K562 (cell line): Measurements from ENCODE around the gene DLGAP1. TPM values are rescaled to one million over a fixed set of nuclear protein-coding genes. Genes with fewer than 3 reads are reported as not detected.

Experiments used
- ADNP ChIP-seq: fragments of 200-800 bp; sonication (Bioruptor generic); IDR thresholded peaks from 2 replicates; pipeline ENCODE4 v1.6.1; 2016; ENCODE audit warnings: missing genetic modification characterization, missing compliant biosample characterization
- CHD4 ChIP-seq: fragments of 200-600 bp; sonication (generic); IDR thresholded peaks from 3 replicates; pipeline ENCODE4 v1.6.1; 2012; ENCODE audit warnings: low read depth, mild to moderate bottlenecking, mixed read lengths, low read length, inconsistent platforms; ENCODE audit not compliant: insufficient read depth, insufficient replicate concordance, poor library complexity, severe bottlenecking
- COPS2 ChIP-seq: fragments of 450-650 bp; conservative IDR thresholded peaks from 2 replicates; pipeline ENCODE4 v1.6.1; 2016; ENCODE audit warnings: mild to moderate bottlenecking, moderate library complexity
- EP400 ChIP-seq: fragments of 450-650 bp; IDR thresholded peaks from 2 replicates; pipeline ENCODE4 v1.6.1; 2017; ENCODE audit warnings: antibody characterized with exemption, mild to moderate bottlenecking, moderate library complexity
- GTF3C2 ChIP-seq: IDR thresholded peaks from 3 replicates; pipeline ENCODE4 v1.6.1; 2011; ENCODE audit warnings: borderline replicate concordance, mild to moderate bottlenecking, moderate library complexity; ENCODE audit not compliant: insufficient read length; ENCODE audit errors: extremely low read depth
- HOXB6 ChIP-seq: fragments of 250-450 bp; sonication (Bioruptor Pico); IDR thresholded peaks from 2 replicates; pipeline ENCODE4 v1.5.1; 2022; ENCODE audit warnings: mild to moderate bottlenecking, borderline replicate concordance
- MEIS2 ChIP-seq: fragments of 450-650 bp; IDR thresholded peaks from 2 replicates; pipeline ENCODE4 v1.6.1; 2014; ENCODE audit warnings: mild to moderate bottlenecking; ENCODE audit not compliant: partially characterized antibody
- TGIF2 ChIP-seq: sonication (generic); formaldehyde crosslinking; IDR thresholded peaks from 2 replicates; pipeline ENCODE4 v1.8.1; 2022; ENCODE audit warnings: mild to moderate bottlenecking, missing genetic modification reagents, moderate library complexity
- ZNF644 ChIP-seq: fragments of 200-800 bp; sonication (Bioruptor generic); IDR thresholded peaks from 2 replicates; pipeline ENCODE4 v1.6.1; 2016; ENCODE audit warnings: low read depth, missing genetic modification characterization, missing compliant biosample characterization
- ZNF699 ChIP-seq: fragments of 250-450 bp; sonication (Bioruptor Pico); IDR thresholded peaks from 2 replicates; pipeline ENCODE4 v1.8.0; 2021; ENCODE audit warnings: mild to moderate bottlenecking, moderate library complexity; ENCODE audit not compliant: insufficient replicate concordance
- polyA plus RNA-seq, 8 experiments: library from polyadenylated mRNA; depleted of rRNA in 4 of 8; stranded (reverse) in 5 of 8; unstranded in 3 of 8; fragments of >200 nt; fragmentation: Nextera tagmentation in 2 of 8; fragmentation: Illumina TruSeq in 1 of 8; extraction: Ambion mirVana in 2 of 8; extraction: Trizol in 1 of 8; gene quantifications; 2 replicates each; pipeline versions ENCODE4 v1.2.1 to v1.2.3, GENCODE V29; 2011 to 2014; ENCODE audit warnings: inconsistent platforms in 1 of 8, missing spikeins in 1 of 8
- total RNA-seq, 7 experiments: library from RNA; depleted of rRNA in 6 of 7; stranded (reverse); fragments of >200 nt in 6 of 7; fragmentation: Illumina TruSeq in 2 of 7; extraction: Trizol in 2 of 7; gene quantifications; 2 replicates each; pipeline versions ENCODE4 v1.2.1 to v1.2.3, GENCODE V29; 2011 to 2021; ENCODE audit warnings: low replicate concordance in 1 of 7
- TF ChIP-seq, protein P1 (sequence below): fragments of 200-600 bp; sonication (generic); IDR thresholded peaks from one replicate; pipeline ENCODE4 v1.6.1; 2012; ENCODE audit warnings: mild to moderate bottlenecking, low read depth, low read length, inconsistent platforms

The DLGAP1 gene
- total and polyA plus RNA-seq, 9 of the 15 experiments (the other 6 are each of a cell fraction or from before 2014, with no cell fraction given) = 0.04 to 0.22 (median 0.08) TPM

GRCh38 chr18:3585656-3586509 is 869.2 kb downstream of the DLGAP1 start (continued):
- TF ChIP-seq MEIS2 (peak; percentile 73), TGIF2 (CRISPR knock-in tag) (no peak), GTF3C2 (no peak), ADNP (tag) (no peak), ZNF699 (CRISPR knock-in tag) (no peak), COPS2 (no peak), EP400 (no peak), ZNF644 (tag) (no peak; the same call in 1 of the 2 replicates), CHD4 (no peak), HOXB6 (CRISPR knock-in tag) (no peak)
- TF ChIP-seq, protein P1, sequence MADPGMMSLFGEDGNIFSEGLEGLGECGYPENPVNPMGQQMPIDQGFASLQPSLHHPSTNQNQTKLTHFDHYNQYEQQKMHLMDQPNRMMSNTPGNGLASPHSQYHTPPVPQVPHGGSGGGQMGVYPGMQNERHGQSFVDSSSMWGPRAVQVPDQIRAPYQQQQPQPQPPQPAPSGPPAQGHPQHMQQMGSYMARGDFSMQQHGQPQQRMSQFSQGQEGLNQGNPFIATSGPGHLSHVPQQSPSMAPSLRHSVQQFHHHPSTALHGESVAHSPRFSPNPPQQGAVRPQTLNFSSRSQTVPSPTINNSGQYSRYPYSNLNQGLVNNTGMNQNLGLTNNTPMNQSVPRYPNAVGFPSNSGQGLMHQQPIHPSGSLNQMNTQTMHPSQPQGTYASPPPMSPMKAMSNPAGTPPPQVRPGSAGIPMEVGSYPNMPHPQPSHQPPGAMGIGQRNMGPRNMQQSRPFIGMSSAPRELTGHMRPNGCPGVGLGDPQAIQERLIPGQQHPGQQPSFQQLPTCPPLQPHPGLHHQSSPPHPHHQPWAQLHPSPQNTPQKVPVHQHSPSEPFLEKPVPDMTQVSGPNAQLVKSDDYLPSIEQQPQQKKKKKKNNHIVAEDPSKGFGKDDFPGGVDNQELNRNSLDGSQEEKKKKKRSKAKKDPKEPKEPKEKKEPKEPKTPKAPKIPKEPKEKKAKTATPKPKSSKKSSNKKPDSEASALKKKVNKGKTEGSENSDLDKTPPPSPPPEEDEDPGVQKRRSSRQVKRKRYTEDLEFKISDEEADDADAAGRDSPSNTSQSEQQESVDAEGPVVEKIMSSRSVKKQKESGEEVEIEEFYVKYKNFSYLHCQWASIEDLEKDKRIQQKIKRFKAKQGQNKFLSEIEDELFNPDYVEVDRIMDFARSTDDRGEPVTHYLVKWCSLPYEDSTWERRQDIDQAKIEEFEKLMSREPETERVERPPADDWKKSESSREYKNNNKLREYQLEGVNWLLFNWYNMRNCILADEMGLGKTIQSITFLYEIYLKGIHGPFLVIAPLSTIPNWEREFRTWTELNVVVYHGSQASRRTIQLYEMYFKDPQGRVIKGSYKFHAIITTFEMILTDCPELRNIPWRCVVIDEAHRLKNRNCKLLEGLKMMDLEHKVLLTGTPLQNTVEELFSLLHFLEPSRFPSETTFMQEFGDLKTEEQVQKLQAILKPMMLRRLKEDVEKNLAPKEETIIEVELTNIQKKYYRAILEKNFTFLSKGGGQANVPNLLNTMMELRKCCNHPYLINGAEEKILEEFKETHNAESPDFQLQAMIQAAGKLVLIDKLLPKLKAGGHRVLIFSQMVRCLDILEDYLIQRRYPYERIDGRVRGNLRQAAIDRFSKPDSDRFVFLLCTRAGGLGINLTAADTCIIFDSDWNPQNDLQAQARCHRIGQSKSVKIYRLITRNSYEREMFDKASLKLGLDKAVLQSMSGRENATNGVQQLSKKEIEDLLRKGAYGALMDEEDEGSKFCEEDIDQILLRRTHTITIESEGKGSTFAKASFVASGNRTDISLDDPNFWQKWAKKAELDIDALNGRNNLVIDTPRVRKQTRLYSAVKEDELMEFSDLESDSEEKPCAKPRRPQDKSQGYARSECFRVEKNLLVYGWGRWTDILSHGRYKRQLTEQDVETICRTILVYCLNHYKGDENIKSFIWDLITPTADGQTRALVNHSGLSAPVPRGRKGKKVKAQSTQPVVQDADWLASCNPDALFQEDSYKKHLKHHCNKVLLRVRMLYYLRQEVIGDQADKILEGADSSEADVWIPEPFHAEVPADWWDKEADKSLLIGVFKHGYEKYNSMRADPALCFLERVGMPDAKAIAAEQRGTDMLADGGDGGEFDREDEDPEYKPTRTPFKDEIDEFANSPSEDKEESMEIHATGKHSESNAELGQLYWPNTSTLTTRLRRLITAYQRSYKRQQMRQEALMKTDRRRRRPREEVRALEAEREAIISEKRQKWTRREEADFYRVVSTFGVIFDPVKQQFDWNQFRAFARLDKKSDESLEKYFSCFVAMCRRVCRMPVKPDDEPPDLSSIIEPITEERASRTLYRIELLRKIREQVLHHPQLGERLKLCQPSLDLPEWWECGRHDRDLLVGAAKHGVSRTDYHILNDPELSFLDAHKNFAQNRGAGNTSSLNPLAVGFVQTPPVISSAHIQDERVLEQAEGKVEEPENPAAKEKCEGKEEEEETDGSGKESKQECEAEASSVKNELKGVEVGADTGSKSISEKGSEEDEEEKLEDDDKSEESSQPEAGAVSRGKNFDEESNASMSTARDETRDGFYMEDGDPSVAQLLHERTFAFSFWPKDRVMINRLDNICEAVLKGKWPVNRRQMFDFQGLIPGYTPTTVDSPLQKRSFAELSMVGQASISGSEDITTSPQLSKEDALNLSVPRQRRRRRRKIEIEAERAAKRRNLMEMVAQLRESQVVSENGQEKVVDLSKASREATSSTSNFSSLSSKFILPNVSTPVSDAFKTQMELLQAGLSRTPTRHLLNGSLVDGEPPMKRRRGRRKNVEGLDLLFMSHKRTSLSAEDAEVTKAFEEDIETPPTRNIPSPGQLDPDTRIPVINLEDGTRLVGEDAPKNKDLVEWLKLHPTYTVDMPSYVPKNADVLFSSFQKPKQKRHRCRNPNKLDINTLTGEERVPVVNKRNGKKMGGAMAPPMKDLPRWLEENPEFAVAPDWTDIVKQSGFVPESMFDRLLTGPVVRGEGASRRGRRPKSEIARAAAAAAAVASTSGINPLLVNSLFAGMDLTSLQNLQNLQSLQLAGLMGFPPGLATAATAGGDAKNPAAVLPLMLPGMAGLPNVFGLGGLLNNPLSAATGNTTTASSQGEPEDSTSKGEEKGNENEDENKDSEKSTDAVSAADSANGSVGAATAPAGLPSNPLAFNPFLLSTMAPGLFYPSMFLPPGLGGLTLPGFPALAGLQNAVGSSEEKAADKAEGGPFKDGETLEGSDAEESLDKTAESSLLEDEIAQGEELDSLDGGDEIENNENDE = no peak
